ENCODE results near the gene AGK. TPM values are rescaled to one million over a fixed set of nuclear protein-coding genes. Genes with fewer than 3 reads are reported as not detected.
A peak's percentile ranks its signal among the peaks of the same experiment; 100 is the strongest.

The AGK gene, protein sequence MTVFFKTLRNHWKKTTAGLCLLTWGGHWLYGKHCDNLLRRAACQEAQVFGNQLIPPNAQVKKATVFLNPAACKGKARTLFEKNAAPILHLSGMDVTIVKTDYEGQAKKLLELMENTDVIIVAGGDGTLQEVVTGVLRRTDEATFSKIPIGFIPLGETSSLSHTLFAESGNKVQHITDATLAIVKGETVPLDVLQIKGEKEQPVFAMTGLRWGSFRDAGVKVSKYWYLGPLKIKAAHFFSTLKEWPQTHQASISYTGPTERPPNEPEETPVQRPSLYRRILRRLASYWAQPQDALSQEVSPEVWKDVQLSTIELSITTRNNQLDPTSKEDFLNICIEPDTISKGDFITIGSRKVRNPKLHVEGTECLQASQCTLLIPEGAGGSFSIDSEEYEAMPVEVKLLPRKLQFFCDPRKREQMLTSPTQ
- total RNA-seq (2012; rRNA removed): 35.4 and 36.5 TPM in 2 replicates

DNA sequence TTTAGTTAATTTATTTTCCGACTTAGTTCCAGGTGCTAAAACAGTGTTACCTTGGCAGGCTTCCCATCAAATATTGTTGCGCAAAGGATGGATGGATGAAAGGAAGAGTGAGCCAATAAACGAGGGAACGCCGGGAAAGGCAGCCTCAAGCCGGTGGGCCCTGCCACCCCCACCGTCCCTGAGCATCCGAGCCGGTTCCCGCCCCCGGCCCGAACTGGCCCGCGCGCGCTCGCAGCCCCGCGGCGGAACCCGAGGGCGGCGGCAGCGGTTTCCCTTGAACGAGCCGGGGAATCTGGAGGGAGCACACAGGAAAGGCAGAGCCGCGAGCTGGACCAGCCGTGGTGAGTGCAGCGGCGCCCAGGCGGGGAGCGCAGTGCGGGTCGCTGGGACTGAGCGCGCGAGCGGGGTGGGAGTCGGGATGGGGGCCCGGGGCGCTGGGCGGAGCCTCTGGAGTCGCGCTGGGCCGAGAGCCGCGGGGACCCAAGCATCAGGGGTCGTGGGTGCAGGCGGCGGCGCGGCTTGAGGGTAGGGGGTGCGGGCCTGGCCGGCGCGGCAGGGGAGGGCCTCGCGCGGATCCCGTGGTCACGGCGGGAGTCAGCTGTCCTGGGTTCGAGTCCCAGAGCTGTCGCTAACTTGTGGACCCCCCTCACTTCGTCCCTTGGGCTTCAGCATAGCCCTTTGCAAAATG lies at the start of gene AGK:
Gene AGK (plus strand): TSS at position 317 of the 688 bp plus-strand sequence. CDS start 4,057 bp downstream, outside the sequence.
- Histone ChIP-seq H3K9ac (ENCODE audit: low read depth, low read length) (peak within 1 kb of the TSS; percentile 90), H3K9me3 (replicated peaks; ENCODE audit: low read length) (no peaks in the 10 kb centered on the region), H3K4me2 (ENCODE audit: low read length) (peak within 1 kb of the TSS; percentile 93), H3K36me3 (ENCODE audit: insufficient read depth, low read length) (no peaks in the 10 kb centered on the region), H3K4me3 (ENCODE audit: low read length) (peak within 1 kb of the TSS; percentile 98), H3K27me3 (ENCODE audit: control insufficient read depth, insufficient read depth, low read length) (no peaks in the 10 kb centered on the region), H3K4me1 (ENCODE audit: control insufficient read depth, insufficient read depth, low read length) (peaks cover 12% of the 10 kb centered on the region)

DNA sequence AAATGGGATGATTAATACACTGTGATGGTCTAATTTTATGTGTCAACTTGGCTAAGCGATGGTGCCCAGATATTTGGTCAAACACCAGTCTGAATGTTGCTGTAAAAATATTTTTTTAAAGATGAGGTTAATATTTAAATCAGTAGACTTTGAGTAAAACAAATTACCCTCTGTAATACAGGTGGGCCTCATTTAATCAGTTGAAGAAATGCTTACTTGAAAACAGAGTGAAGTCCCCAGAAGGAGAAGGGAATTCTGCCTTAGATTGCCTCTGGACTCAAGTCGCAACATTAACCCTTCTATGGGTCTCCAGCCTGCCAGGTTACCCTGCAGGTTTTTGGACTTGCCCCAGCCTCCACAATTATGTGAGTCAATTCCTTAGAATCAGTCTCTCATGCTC lies 49.8 kb upstream of the AGK start:
- no peak overlapping the region for H3K4me3 ChIP-seq (ENCODE audit: low read length)
- H3K9me3 ChIP-seq (replicated peaks; ENCODE audit: low read length): no peaks in the 10 kb centered on the region
- no peaks in the 10 kb centered on the region for H3K27me3 ChIP-seq (ENCODE audit: control insufficient read depth, insufficient read depth, low read length)
- no peaks in the 10 kb centered on the region for H3K36me3 ChIP-seq (ENCODE audit: insufficient read depth, low read length)
- H3K9ac ChIP-seq (ENCODE audit: low read depth, low read length): no peak overlapping the region
- H3K4me1 ChIP-seq (ENCODE audit: control insufficient read depth, insufficient read depth, low read length): no peaks in the 10 kb centered on the region
- H3K4me2 ChIP-seq (ENCODE audit: low read length): no peak overlapping the region

- H3K4me2 ChIP-seq (ENCODE audit: low read length): no peak overlapping the region
- H3K36me3 ChIP-seq (ENCODE audit: insufficient read depth, low read length): no peaks in the 10 kb centered on the region
- H3K4me1 ChIP-seq (ENCODE audit: control insufficient read depth, insufficient read depth, low read length): no peaks in the 10 kb centered on the region
- H3K4me3 ChIP-seq (ENCODE audit: low read length): no peak overlapping the region
- H3K9me3 ChIP-seq (replicated peaks; ENCODE audit: low read length): no peaks in the 10 kb centered on the region
- peaks cover 39% of the 10 kb centered on the region for H3K27me3 ChIP-seq (ENCODE audit: control insufficient read depth, insufficient read depth, low read length)
- no peak overlapping the region for H3K9ac ChIP-seq (ENCODE audit: low read depth, low read length)
Observed at GRCh38 chr7:141511316-141511675, 39.9 kb upstream of the AGK start.

DNA sequence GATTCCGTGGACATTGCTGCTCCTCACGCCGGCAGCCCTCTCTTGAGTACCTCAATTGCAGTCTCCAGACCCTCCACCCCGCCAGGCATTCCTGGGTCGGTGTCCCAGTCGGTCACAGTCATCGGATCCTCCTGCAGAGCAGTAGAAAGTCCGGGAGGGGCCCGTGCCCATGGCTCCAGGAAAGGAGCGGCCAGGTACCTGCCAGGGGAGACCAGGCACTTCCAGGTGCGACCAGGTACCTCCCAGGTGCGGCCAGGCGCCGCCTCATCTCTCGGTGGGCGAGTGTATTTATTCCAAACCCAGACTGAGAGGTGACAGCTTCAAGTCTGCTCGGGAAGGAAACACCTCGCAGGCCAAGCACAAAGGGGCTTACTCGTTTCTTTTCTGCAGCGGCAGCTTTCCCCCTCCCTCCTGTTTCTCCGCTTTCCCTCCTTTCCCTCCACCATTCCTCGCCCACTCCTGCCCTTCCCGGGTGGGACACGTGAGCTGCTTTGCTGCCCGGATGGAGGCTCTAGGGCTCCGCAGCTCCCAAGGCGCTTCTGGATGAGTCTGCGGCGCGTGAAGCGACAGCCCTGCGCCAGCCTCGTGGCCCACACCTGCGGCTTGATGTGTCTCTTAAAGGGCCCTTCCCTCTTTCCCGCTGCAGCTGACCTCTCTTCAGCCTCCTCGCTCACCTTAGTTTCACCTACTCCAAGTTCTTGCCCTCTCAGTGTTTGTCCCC lies 39.4 kb upstream of the AGK start:
- Histone ChIP-seq H3K9me3 (replicated peaks; ENCODE audit: low read length) (no peaks in the 10 kb centered on the region), H3K4me1 (ENCODE audit: control insufficient read depth, insufficient read depth, low read length) (no peaks in the 10 kb centered on the region), H3K4me3 (ENCODE audit: low read length) (no peak overlapping the region), H3K4me2 (ENCODE audit: low read length) (no peak overlapping the region), H3K36me3 (ENCODE audit: insufficient read depth, low read length) (no peaks in the 10 kb centered on the region), H3K9ac (ENCODE audit: low read depth, low read length) (no peak overlapping the region), H3K27me3 (ENCODE audit: control insufficient read depth, insufficient read depth, low read length) (peaks cover 39% of the 10 kb centered on the region)

DNA sequence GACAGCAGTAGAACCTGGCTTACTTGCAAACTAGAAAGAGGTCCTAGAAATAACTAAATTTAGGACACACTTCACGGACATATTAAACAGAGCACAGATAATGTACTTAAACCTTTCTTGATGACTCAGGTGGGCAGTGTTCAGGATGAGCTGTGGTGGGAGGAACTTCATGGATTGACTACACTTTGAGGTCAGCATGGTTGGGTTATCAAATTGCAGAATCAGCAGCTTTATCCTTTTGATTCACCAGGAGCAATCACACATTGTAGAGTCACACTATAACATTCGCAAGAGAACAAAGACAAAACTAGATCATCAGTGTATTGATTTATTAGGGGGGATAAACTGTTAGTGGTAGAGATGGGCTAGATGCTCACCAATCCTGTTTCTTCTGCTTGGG lies 38.6 kb upstream of the AGK start:
- Histone ChIP-seq H3K27me3 (ENCODE audit: control insufficient read depth, insufficient read depth, low read length) (peaks cover 39% of the 10 kb centered on the region), H3K9me3 (replicated peaks; ENCODE audit: low read length) (no peaks in the 10 kb centered on the region), H3K36me3 (ENCODE audit: insufficient read depth, low read length) (no peaks in the 10 kb centered on the region), H3K9ac (ENCODE audit: low read depth, low read length) (no peak overlapping the region), H3K4me3 (ENCODE audit: low read length) (no peak overlapping the region), H3K4me2 (ENCODE audit: low read length) (no peak overlapping the region), H3K4me1 (ENCODE audit: control insufficient read depth, insufficient read depth, low read length) (no peaks in the 10 kb centered on the region)

DNA sequence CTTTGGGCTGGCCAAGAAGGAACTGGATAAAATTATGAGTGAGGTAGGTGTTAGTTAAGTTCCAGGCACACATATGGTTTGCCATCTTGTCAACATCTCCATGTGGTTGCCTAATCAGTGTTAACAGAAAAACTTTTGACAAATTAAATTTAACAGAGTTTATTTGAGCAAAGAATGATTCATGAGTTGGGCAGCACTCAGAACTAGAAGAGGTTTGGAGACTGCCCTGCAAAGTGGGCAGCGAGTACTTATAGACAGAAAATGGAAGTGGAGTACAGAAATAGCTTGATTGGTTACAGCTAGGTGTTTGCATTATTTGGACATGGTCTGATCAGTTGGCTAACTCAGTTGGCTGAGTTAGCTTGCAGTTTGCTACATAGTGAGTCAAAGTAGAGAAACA lies 37.5 kb upstream of the AGK start:
- Histone ChIP-seq H3K4me2 (ENCODE audit: low read length) (no peak overlapping the region), H3K4me1 (ENCODE audit: control insufficient read depth, insufficient read depth, low read length) (no peaks in the 10 kb centered on the region), H3K4me3 (ENCODE audit: low read length) (no peak overlapping the region), H3K27me3 (ENCODE audit: control insufficient read depth, insufficient read depth, low read length) (peaks cover 39% of the 10 kb centered on the region), H3K9ac (ENCODE audit: low read depth, low read length) (no peak overlapping the region), H3K9me3 (replicated peaks; ENCODE audit: low read length) (no peaks in the 10 kb centered on the region), H3K36me3 (ENCODE audit: insufficient read depth, low read length) (no peaks in the 10 kb centered on the region)

DNA sequence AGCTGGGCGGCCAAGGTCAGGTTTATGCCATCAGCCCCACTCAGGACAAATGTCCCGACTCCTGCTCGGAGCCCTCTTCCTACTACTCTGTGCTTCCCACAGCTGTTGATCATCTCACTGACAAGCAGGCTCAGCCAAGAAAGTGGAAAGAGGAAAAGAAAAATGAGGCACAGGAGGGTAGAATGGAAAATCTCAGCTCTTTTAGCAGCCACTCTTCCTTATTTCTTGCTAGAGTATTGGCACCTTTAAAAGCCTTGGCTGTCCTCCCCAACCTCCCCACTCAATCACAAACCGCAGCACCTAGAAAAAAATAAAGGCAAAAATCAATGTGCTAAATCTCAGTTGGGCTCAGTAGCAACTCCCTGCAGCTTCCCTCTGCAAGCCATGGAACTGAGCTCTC lies 35.3 kb upstream of the AGK start:
- no peak overlapping the region for H3K9ac ChIP-seq (ENCODE audit: low read depth, low read length)
- H3K4me3 ChIP-seq (ENCODE audit: low read length): no peak overlapping the region
- H3K27me3 ChIP-seq (ENCODE audit: control insufficient read depth, insufficient read depth, low read length): peaks cover 28% of the 10 kb centered on the region
- H3K4me2 ChIP-seq (ENCODE audit: low read length): no peak overlapping the region
- H3K36me3 ChIP-seq (ENCODE audit: insufficient read depth, low read length): no peaks in the 10 kb centered on the region
- H3K9me3 ChIP-seq (replicated peaks; ENCODE audit: low read length): no peaks in the 10 kb centered on the region
- H3K4me1 ChIP-seq (ENCODE audit: control insufficient read depth, insufficient read depth, low read length): no peaks in the 10 kb centered on the region

GRCh38 chr7:141519623-141520022 lies 31.6 kb upstream of the AGK start:
- H3K9ac ChIP-seq (ENCODE audit: low read depth, low read length): no peak overlapping the region
- no peaks in the 10 kb centered on the region for H3K27me3 ChIP-seq (ENCODE audit: control insufficient read depth, insufficient read depth, low read length)
- no peak overlapping the region for H3K4me3 ChIP-seq (ENCODE audit: low read length)

GRCh38 chr7:141522657-141523342 lies 28.4 kb upstream of the AGK start:
- no peak overlapping the region for H3K9ac ChIP-seq (ENCODE audit: low read depth, low read length)
- no peaks in the 10 kb centered on the region for H3K4me1 ChIP-seq (ENCODE audit: control insufficient read depth, insufficient read depth, low read length)
- H3K27me3 ChIP-seq (ENCODE audit: control insufficient read depth, insufficient read depth, low read length): no peaks in the 10 kb centered on the region
- no peak overlapping the region for H3K4me3 ChIP-seq (ENCODE audit: low read length)
- H3K4me2 ChIP-seq (ENCODE audit: low read length): no peak overlapping the region
- no peaks in the 10 kb centered on the region for H3K36me3 ChIP-seq (ENCODE audit: insufficient read depth, low read length)
- H3K9me3 ChIP-seq (replicated peaks; ENCODE audit: low read length): no peaks in the 10 kb centered on the region

More at GRCh38 chr7:141519623-141520022, 31.6 kb upstream of the AGK start:
- no peaks in the 10 kb centered on the region for H3K36me3 ChIP-seq (ENCODE audit: insufficient read depth, low read length)
- no peaks in the 10 kb centered on the region for H3K9me3 ChIP-seq (replicated peaks; ENCODE audit: low read length)
- no peaks in the 10 kb centered on the region for H3K4me1 ChIP-seq (ENCODE audit: control insufficient read depth, insufficient read depth, low read length)
- H3K4me2 ChIP-seq (ENCODE audit: low read length): no peak overlapping the region

- no peaks in the 10 kb centered on the region for H3K36me3 ChIP-seq (ENCODE audit: insufficient read depth, low read length)
- H3K9me3 ChIP-seq (replicated peaks; ENCODE audit: low read length): no peaks in the 10 kb centered on the region
- H3K4me2 ChIP-seq (ENCODE audit: low read length): no peak overlapping the region
- peaks cover 13% of the 10 kb centered on the region for H3K27me3 ChIP-seq (ENCODE audit: control insufficient read depth, insufficient read depth, low read length)
- H3K9ac ChIP-seq (ENCODE audit: low read depth, low read length): no peak overlapping the region
- no peak overlapping the region for H3K4me3 ChIP-seq (ENCODE audit: low read length)
- H3K4me1 ChIP-seq (ENCODE audit: control insufficient read depth, insufficient read depth, low read length): no peaks in the 10 kb centered on the region
Observed at GRCh38 chr7:141525973-141526514, 25.2 kb upstream of the AGK start.

GRCh38 chr7:141527076-141527475 lies 24.1 kb upstream of the AGK start:
- Histone ChIP-seq H3K36me3 (ENCODE audit: insufficient read depth, low read length) (no peaks in the 10 kb centered on the region), H3K27me3 (ENCODE audit: control insufficient read depth, insufficient read depth, low read length) (peaks cover 13% of the 10 kb centered on the region), H3K9me3 (replicated peaks; ENCODE audit: low read length) (no peaks in the 10 kb centered on the region), H3K4me3 (ENCODE audit: low read length) (no peak overlapping the region), H3K4me2 (ENCODE audit: low read length) (no peak overlapping the region), H3K4me1 (ENCODE audit: control insufficient read depth, insufficient read depth, low read length) (no peaks in the 10 kb centered on the region), H3K9ac (ENCODE audit: low read depth, low read length) (no peak overlapping the region)
